Colonic mucosa (tissue), 4 donors: Measurements from ENCODE around the gene ECSIT. TPM values are rescaled to one million over a fixed set of nuclear protein-coding genes. Genes with fewer than 3 reads are reported as not detected.
A peak's percentile ranks its signal among the peaks of the same experiment; 100 is the strongest.

Experiments
- DNase-seq: peaks from one replicate; pipeline ENCODE4 v3.0.0-alpha.2; 2020
- H3K27ac ChIP-seq: fragments of 200-600 bp; one replicate; pipeline ENCODE4 v1.8.0; 2021
- H3K27me3 ChIP-seq: fragments of 200-600 bp; one replicate; pipeline ENCODE4 v1.8.0; 2021
- H3K36me3 ChIP-seq: fragments of 200-600 bp; one replicate; pipeline ENCODE4 v1.8.0; 2021
- H3K4me1 ChIP-seq: fragments of 200-600 bp; one replicate; pipeline ENCODE4 v1.8.0; 2021; ENCODE audit warnings: mild to moderate bottlenecking
- H3K4me3 ChIP-seq: fragments of 200-600 bp; one replicate; pipeline ENCODE4 v1.8.0; 2021
- H3K9ac ChIP-seq, 2 donors: one replicate each; pipeline ENCODE4 v1.7.0; 2013; ENCODE audit warnings: control low read depth in 2 of 2, low read depth in 2 of 2, low read length in 2 of 2
- H3K9me3 ChIP-seq: fragments of 200-600 bp; one replicate; pipeline ENCODE4 v1.8.0; 2021
- intact Hi-C: fragments of 100-400 bp; cut with DNase I; formaldehyde crosslinking; loops from one replicate; pipeline ENCODE4 v1.14.1; 2022
- total RNA-seq, 2 donors: library from RNA; stranded (reverse); fragmentation: NEBNext Ultra II Directional in 1 of 2; extraction: Animal tissue kit (Norgen Biotek cat#: 25700) in 1 of 2; gene quantifications; one replicate each; pipeline ENCODE4 v1.2.1, GENCODE V29; 2021
- TF ChIP-seq, protein P1 (sequence below): fragments of 200-600 bp; IDR thresholded peaks from one replicate; pipeline ENCODE4 v1.8.0; 2022; ENCODE audit warnings: antibody characterized with exemption, mild to moderate bottlenecking
- donor health status: healthy.
- donor health status: DM: no; HTN: no; CAD: no.
- donor health status: DM: no; HTN: no; CAD: no.

ECSIT gene
- total RNA-seq, 2 donors from 2014 or later: 62.8 to 124 TPM

DNA sequence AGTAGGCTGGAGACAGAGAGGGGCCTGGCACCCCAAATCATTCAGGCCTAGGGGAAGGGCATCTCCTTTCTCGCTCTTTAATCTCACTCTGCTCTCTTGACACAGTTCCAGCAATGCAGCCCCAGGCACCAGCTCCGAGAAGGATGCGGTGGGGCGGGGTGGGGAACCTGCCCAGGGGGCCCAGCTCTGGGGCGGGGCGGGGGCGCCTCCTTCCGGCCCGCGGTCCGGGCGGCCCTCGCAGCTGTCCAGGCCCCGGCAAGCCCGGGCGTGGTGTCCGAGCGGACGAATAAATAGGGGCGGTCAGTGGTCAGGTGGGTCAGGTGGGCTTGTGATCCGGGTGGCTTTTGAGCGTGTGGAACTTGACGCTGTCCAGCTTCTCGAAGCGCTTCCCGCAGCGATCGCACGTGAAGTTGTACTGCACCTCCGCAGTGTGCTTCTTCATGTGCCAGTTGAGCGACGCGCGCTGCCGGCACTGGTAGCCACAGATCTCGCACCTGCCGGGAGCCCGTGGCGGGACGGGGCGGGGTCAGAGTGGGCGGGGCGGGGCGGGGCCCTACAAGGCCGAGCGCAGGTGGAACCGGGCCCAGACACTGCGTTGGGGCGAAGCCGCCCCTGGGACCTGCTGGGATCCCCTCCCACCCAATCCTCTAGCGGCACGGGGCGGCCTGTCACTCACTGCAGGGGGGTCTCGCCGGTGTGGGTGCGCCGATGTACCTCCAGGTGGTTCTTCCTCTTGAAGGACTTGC, 45.4 kb downstream of the ECSIT start:
- no peaks in the 10 kb centered on the region for H3K36me3 ChIP-seq
- intact Hi-C loops: no loop called here

DNA sequence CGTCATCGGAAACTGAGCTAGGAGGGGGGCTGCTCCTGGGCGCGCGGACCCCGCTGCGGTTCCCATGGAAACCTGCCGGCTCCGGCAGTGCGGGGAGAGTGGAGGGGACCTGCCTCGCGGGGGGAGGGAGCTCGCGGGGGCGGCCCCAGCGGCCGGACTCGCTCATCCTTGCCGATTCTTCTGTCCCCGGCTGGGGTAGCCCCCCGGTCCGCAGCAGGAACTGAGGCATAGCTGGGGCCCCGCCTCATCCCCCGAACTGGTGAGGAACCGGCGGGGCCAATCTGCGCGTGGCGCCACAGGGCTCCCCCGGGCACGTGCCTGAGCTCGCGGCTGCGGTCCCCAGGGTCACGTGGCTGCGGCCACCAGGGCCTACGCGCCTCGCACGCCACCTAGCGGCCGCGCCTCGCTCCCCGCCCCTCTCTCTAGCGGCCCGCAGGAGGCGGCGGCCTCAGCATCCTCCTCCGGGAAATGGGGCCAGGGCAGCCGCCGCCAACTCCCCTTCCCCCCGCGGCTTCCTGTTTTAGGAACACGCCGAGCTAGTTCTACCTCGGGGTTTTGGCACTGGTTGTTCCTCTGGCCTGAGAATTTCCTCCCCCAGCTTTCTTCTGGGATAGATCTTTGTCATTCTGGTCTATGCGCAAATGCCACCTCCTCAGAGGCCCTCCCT, 46.4 kb downstream of the ECSIT start:
- no peaks in the 10 kb centered on the region for H3K9me3 ChIP-seq
- intact Hi-C loops: no loop called here
- H3K36me3 ChIP-seq: no peaks in the 10 kb centered on the region
- H3K27me3 ChIP-seq: peaks cover 39% of the 10 kb centered on the region
- H3K4me1 ChIP-seq: peaks cover 15% of the 10 kb centered on the region
- peak; percentile 81 for DNase-seq
- TF ChIP-seq, protein P1, sequence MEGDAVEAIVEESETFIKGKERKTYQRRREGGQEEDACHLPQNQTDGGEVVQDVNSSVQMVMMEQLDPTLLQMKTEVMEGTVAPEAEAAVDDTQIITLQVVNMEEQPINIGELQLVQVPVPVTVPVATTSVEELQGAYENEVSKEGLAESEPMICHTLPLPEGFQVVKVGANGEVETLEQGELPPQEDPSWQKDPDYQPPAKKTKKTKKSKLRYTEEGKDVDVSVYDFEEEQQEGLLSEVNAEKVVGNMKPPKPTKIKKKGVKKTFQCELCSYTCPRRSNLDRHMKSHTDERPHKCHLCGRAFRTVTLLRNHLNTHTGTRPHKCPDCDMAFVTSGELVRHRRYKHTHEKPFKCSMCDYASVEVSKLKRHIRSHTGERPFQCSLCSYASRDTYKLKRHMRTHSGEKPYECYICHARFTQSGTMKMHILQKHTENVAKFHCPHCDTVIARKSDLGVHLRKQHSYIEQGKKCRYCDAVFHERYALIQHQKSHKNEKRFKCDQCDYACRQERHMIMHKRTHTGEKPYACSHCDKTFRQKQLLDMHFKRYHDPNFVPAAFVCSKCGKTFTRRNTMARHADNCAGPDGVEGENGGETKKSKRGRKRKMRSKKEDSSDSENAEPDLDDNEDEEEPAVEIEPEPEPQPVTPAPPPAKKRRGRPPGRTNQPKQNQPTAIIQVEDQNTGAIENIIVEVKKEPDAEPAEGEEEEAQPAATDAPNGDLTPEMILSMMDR: peak; percentile 96
- H3K27ac ChIP-seq: no peak overlapping the region
- peak overlapping the region; percentile 22 for H3K4me3 ChIP-seq
- no peak overlapping the region for H3K9ac ChIP-seq

More for the DNA sequence above, 45.4 kb downstream of the ECSIT start:
- peaks cover 15% of the 10 kb centered on the region for H3K4me1 ChIP-seq
- H3K27me3 ChIP-seq: peaks cover 39% of the 10 kb centered on the region
- H3K4me3 ChIP-seq: no peak overlapping the region
- no peaks in the 10 kb centered on the region for H3K9me3 ChIP-seq
- H3K27ac ChIP-seq: no peak overlapping the region
- no peak overlapping the region for H3K9ac ChIP-seq
- DNase-seq: no peak
- TF ChIP-seq, protein P1: no peak

DNA sequence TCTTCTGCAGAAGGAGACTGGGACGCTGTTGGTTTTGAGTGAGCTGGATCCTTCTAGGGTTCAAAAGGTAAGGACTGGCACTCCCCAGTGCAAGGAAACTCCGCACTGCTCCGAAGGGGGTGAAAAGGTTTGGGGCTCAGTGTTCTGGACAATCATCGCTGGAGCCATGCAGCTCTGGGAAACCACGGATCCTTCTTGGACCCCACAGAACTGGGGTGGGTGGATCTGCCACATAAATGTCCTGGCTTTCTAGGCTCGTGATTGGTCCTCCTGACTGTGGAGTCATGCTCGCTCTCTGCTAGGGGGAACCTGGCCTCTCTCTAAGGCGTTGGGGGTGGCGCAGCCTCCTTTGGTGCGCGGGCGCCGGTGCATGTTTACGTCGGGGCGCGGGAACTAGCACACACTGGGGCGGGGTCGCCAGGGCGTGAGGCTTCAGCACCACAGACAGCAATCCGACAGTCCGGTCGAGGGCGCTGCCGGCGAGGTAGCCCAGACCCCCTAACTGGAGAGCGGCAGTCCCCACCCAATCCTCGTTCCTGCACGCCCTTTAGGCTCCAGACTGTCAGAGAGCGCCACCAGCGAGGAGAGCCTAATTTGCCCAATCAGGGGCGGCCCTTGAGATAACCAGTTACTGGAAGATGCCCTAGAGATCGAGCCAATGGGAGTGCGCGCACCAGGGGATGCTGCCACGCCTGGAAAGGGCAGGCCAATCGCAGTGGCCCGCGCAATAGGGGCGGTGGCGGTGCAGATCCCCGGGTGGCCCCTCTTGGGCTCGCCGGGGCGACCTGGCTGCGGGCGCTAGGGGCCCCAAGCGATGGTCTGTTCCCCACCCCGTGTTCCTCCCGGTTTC, 47.2 kb downstream of the ECSIT start:
- Histone ChIP-seq H3K9me3 (no peaks in the 10 kb centered on the region), H3K4me1 (peaks cover 15% of the 10 kb centered on the region), H3K36me3 (no peaks in the 10 kb centered on the region), H3K27me3 (peaks cover 39% of the 10 kb centered on the region), H3K27ac (no peak overlapping the region), H3K4me3 (peak overlapping the region; percentile 22), H3K9ac (no peak overlapping the region)
- TF ChIP-seq, protein P1: no peak
- intact Hi-C loops: no loop called here
- DNase-seq: peak; percentile 51

DNA sequence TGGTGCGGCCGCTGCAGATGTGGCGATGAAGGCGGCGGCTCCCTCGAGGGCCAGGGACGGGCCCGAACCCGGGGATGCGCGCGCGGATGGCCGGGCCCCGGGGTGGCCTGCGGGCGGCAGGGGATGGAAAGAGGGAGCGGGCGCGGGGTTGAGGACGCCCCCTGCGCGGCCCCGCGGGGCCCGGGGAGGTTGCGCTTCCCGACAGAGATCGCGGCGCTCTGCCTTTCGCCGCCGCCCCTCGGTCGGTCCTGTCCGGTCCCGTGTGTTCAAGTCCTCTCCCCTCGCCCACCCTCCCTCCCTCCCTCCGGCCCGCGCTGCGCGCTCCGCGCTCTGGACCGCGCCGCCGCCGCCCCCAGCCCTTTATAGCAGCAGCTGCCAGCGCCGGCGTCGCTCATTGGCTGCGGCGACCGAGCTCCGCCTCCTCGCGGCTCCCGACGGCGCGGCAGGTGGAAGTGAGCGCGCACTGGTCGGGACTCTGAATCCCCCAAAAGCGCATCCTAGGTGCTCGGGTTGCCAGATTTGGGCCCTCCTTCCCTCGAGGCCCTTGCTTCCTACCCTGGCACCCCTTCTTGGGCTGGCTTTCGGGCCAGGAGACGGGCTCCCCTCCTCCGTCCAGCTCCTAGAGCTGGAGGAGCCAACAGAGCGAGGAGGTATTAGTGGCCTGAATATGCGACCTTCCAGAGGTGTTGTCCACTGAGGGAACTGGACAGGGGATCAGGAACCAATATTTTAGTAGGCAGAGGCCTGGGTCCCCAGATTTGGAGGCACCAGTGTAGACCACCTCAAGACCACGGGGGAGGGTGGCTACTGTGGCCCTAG, 48.0 kb downstream of the ECSIT start, which contains the start of gene ELAVL3:
ELAVL3 (minus strand) TSS at position 332 of the 819 bp plus-strand sequence. CDS start 438 bp downstream, outside the sequence.
- DNase-seq: no peak
- Histone ChIP-seq H3K27ac (no peak within 1 kb of the TSS), H3K9ac (no peak within 1 kb of the TSS), H3K36me3 (no peaks in the 10 kb centered on the region), H3K4me3 (no peak within 1 kb of the TSS), H3K9me3 (no peaks in the 10 kb centered on the region), H3K27me3 (peaks cover 39% of the 10 kb centered on the region), H3K4me1 (peaks cover 15% of the 10 kb centered on the region)
- TF ChIP-seq, protein P1: no peak
- intact Hi-C loops: no loop called here
